Upper lobe of left lung (tissue), 6 donors: ENCODE measurements around the gene F7. TPM values are rescaled to one million over a fixed set of nuclear protein-coding genes. Genes with fewer than 3 reads are reported as not detected.

ENCODE experiments used
- ATAC-seq, 2 donors: fragments of 200-7000 bp; cut with Tn5 transposase; one replicate each; pipeline ENCODE4 v1.9.1; 2022; ENCODE audit warnings: mild to moderate bottlenecking in 2 of 2, moderate library complexity in 2 of 2; ENCODE audit not compliant: low FRiP score in 2 of 2
- DNase-seq, 2 donors: peaks; one replicate each; pipeline ENCODE4 v3.0.0-alpha.2; 2019 to 2020
- H3K27ac ChIP-seq, 4 donors: fragments of 200-600 bp; sonication (generic); one replicate each; pipeline ENCODE4 v1.5.1; 2016 to 2019
- H3K27me3 ChIP-seq, 4 donors: fragments of 200-600 bp; sonication (generic); one replicate each; pipeline ENCODE4 v1.5.1; 2017 to 2019
- H3K36me3 ChIP-seq, 4 donors: fragments of 200-600 bp; sonication (generic); one replicate each; pipeline ENCODE4 v1.5.1; 2016 to 2019
- H3K4me1 ChIP-seq, 4 donors: fragments of 200-600 bp; sonication (generic); one replicate each; pipeline ENCODE4 v1.5.1; 2018 to 2019
- H3K4me3 ChIP-seq, 4 donors: fragments of 200-600 bp; sonication (generic); one replicate each; pipeline ENCODE4 v1.5.1; 2017 to 2019; ENCODE audit warnings: mild to moderate bottlenecking in 2 of 4, moderate library complexity in 1 of 4
- H3K9me3 ChIP-seq, 4 donors: fragments of 200-600 bp; sonication (generic); one replicate each; pipeline ENCODE4 v1.5.1; 2018 to 2019
- EP300 ChIP-seq, 4 donors: sonication (generic); formaldehyde crosslinking; IDR thresholded peaks; one replicate each; pipeline ENCODE4 v1.5.1; 2017; ENCODE audit warnings: antibody characterized with exemption in 4 of 4, control low read depth in 2 of 4
- POLR2A ChIP-seq, 4 donors: fragments of 450-650 bp; IDR thresholded peaks; one replicate each; pipeline ENCODE4 v1.5.1; 2016 to 2017; ENCODE audit warnings: antibody characterized with exemption in 4 of 4, mild to moderate bottlenecking in 2 of 4
- POLR2AphosphoS5 ChIP-seq, 2 donors: sonication (generic); formaldehyde crosslinking; IDR thresholded peaks; one replicate each; pipeline ENCODE4 v1.5.1; 2017; ENCODE audit warnings: antibody characterized with exemption in 2 of 2
- WGBS, 2 donors: methylation state at CpG; one replicate each; pipeline ENCODE4 v1.1.5; 2017 to 2018; 5-methylcytosine and 5-hydroxymethylcytosine counted together
- total RNA-seq, 6 donors: library from RNA; depleted of rRNA in 4 of 6; stranded (reverse); fragments of >200 nt in 4 of 6; gene quantifications; one replicate each; pipeline versions ENCODE4 v1.1.0 to v1.2.1, GENCODE V29; 2016 to 2021
- TF ChIP-seq, protein P1 (sequence below), 6 experiments: fragments of 450-650 bp in 4 of 6; fragments of 200-600 bp in 2 of 6; sonication (generic) in 2 of 6; IDR thresholded peaks; one replicate each; pipeline ENCODE4 v1.5.1; 2016 to 2019; ENCODE audit warnings: antibody characterized with exemption in 6 of 6
- donor health status: DM: no; HTN: no; CAD: no; lungs with moderate emphysema.
- donor health status: DM: no; HTN: yes; CAD: no; lungs with severe emphysema.

The F7 gene
- total RNA-seq, 6 donors from 2014 or later: 0.20 TPM; not detected in 5

GRCh38 chr13:113166266-113166665 is 60.7 kb downstream of the F7 start:
- no peak for DNase-seq
- Histone ChIP-seq H3K27me3 (peaks cover 0 to 9% (median 3%) of the 10 kb centered on the region in 4 donors), H3K27ac (no peak overlapping the region), H3K36me3 (peaks cover 0 to 2% (median under 1%) of the 10 kb centered on the region in 4 donors), H3K4me3 (no peak overlapping the region), H3K4me1 (no peaks in the 10 kb centered on the region), H3K9me3 (no peaks in the 10 kb centered on the region)
- ATAC-seq: no peak
- no peak for TF ChIP-seq POLR2AphosphoS5 (IDR thresholded peaks at IDR 0.05)
- no peak for TF ChIP-seq EP300 (IDR thresholded peaks at IDR 0.05)
- TF ChIP-seq, protein P1, sequence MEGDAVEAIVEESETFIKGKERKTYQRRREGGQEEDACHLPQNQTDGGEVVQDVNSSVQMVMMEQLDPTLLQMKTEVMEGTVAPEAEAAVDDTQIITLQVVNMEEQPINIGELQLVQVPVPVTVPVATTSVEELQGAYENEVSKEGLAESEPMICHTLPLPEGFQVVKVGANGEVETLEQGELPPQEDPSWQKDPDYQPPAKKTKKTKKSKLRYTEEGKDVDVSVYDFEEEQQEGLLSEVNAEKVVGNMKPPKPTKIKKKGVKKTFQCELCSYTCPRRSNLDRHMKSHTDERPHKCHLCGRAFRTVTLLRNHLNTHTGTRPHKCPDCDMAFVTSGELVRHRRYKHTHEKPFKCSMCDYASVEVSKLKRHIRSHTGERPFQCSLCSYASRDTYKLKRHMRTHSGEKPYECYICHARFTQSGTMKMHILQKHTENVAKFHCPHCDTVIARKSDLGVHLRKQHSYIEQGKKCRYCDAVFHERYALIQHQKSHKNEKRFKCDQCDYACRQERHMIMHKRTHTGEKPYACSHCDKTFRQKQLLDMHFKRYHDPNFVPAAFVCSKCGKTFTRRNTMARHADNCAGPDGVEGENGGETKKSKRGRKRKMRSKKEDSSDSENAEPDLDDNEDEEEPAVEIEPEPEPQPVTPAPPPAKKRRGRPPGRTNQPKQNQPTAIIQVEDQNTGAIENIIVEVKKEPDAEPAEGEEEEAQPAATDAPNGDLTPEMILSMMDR (IDR thresholded peaks at IDR 0.05): no peak
- TF ChIP-seq POLR2A (IDR thresholded peaks at IDR 0.05): no peak
- 86% methylated on average over 10 of the region's 10 CpGs for WGBS, 2 donors

DNA sequence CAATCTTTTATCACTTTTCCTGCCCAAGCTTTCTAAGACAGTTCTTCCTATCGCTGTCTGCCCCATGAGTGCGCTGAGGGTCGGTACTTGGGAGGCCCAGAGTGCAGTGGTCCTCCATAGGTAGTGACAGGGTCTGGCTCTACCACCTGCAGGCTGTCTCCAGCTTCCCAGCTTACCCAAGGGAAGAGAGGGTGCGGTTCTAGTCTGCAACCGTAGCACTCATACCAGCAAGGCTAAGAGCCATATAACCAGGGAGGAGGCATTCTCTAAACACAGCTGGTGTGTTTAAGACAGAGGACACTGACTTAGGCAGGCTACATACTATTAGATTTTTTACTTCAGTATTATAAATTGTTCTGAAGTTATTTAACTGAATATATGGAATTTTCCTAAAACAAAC is 61.1 kb downstream of the F7 start:
- H3K4me1 ChIP-seq: no peaks in the 10 kb centered on the region
- TF ChIP-seq POLR2AphosphoS5 (IDR thresholded peaks at IDR 0.05) (no peak), EP300 (IDR thresholded peaks at IDR 0.05) (no peak), POLR2A (IDR thresholded peaks at IDR 0.05) (no peak)
- TF ChIP-seq, protein P1 (IDR thresholded peaks at IDR 0.05): no peak
- H3K27ac ChIP-seq: no peak overlapping the region
- no peak for DNase-seq
- peaks cover 0 to 7% (median 3%) of the 10 kb centered on the region in 4 donors for H3K36me3 ChIP-seq
- no peak for ATAC-seq
- 87 to 93% methylated on average over 5 of the region's 5 CpGs for WGBS, 2 donors
- no peaks in the 10 kb centered on the region for H3K9me3 ChIP-seq
- H3K27me3 ChIP-seq: peaks cover 0 to 6% (median 2%) of the 10 kb centered on the region in 4 donors
- no peak overlapping the region for H3K4me3 ChIP-seq

DNA sequence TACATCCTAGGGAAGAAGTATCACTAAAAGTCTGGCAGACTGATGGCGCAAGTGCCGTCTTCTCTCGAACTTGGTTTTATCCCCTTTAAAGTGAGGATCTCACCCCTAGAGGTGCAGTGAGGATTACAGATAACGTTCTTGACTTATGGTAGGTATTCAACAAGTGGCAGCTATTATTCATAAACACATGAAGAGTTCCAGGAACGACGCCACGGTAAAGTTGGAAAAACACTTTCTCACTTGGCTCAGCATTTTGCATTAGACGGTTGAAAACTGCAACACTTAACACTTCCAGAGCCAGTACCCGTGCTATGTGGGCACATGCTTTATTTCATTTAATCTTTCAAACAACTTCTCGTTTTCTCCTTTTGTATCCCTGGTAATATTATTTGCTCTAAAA is 61.6 kb downstream of the F7 start:
- Histone ChIP-seq H3K9me3 (no peaks in the 10 kb centered on the region), H3K27ac (no peak overlapping the region), H3K27me3 (peaks cover 0 to 6% (median 2%) of the 10 kb centered on the region in 4 donors), H3K36me3 (peaks cover 0 to 10% (median 5%) of the 10 kb centered on the region in 4 donors), H3K4me3 (no peak overlapping the region), H3K4me1 (no peaks in the 10 kb centered on the region)
- no peak for ATAC-seq
- 91 to 93% methylated on average over 10 of the region's 10 CpGs for WGBS, 2 donors
- DNase-seq: no peak
- TF ChIP-seq, protein P1 (IDR thresholded peaks at IDR 0.05): no peak
- no peak for TF ChIP-seq POLR2AphosphoS5 (IDR thresholded peaks at IDR 0.05)
- no peak for TF ChIP-seq EP300 (IDR thresholded peaks at IDR 0.05)
- TF ChIP-seq POLR2A (IDR thresholded peaks at IDR 0.05): no peak

DNA sequence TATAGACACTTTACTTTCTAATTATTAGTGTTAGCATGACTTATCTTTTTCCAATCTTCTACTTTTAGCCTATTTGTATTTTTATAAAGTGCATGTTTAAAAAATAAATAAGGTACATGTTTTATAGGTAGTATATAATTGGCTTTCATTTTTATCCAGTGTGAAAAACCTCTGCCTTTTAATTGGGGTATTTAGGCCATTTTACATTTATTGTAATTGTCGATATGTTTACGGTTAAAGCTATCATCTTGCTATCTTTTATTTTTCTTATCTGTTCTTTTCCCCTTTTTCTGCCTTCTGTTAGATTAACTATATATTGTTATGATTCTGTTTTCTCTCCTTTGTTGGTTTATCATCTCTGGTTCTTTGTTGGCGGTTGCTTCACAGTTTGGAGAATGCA is 62.0 kb downstream of the F7 start:
- no peaks in the 10 kb centered on the region for H3K4me1 ChIP-seq
- DNase-seq: no peak
- 97 to 98% methylated on average over 3 of the region's 3 CpGs for WGBS, 2 donors

More for the DNA sequence above, 62.0 kb downstream of the F7 start:
- H3K4me3 ChIP-seq: no peak overlapping the region
- ATAC-seq: no peak
- H3K9me3 ChIP-seq: no peaks in the 10 kb centered on the region
- H3K36me3 ChIP-seq: peaks cover 0 to 13% (median 5%) of the 10 kb centered on the region in 4 donors
- peaks cover 0 to 6% (median 2%) of the 10 kb centered on the region in 4 donors for H3K27me3 ChIP-seq
- no peak overlapping the region for H3K27ac ChIP-seq
- TF ChIP-seq EP300 (IDR thresholded peaks at IDR 0.05) (no peak), POLR2AphosphoS5 (IDR thresholded peaks at IDR 0.05) (no peak), POLR2A (IDR thresholded peaks at IDR 0.05) (no peak)
- TF ChIP-seq, protein P1 (IDR thresholded peaks at IDR 0.05): no peak
